Liver (tissue), 9 donors: ENCODE results near the gene PRSS27. TPM values are rescaled to one million over a fixed set of nuclear protein-coding genes. Genes with fewer than 3 reads are reported as not detected.

ENCODE experiments used
- DNase-seq: peaks from one replicate; pipeline ENCODE4 v3.0.0-alpha.2; 2017; ENCODE audit warnings: low spot score
- H3K27ac ChIP-seq, 2 donors: one replicate each; pipeline ENCODE4 v1.7.0; 2013; ENCODE audit warnings: inconsistent platforms in 2 of 2, low read length in 2 of 2, control low read depth in 1 of 2, low read depth in 1 of 2, mild to moderate bottlenecking in 1 of 2
- H3K27me3 ChIP-seq, 4 donors: one replicate each; pipeline versions ENCODE4 v1.6.1 to v1.7.0; 2013; ENCODE audit warnings: low read length in 3 of 4, inconsistent platforms in 1 of 4, mild to moderate bottlenecking in 1 of 4, moderate library complexity in 1 of 4; ENCODE audit not compliant: control insufficient read depth in 4 of 4, insufficient read depth in 4 of 4
- H3K36me3 ChIP-seq, 4 donors: one replicate each; pipeline versions ENCODE4 v1.6.1 to v1.7.0; 2013; ENCODE audit warnings: low read length in 3 of 4, mild to moderate bottlenecking in 3 of 4, low read depth in 1 of 4, moderate library complexity in 1 of 4; ENCODE audit not compliant: control insufficient read depth in 4 of 4, insufficient read depth in 3 of 4
- H3K4me1 ChIP-seq, 4 donors: one replicate each; pipeline versions ENCODE4 v1.6.1 to v1.7.0; 2013; ENCODE audit warnings: low read length in 3 of 4, mild to moderate bottlenecking in 3 of 4, moderate library complexity in 1 of 4; ENCODE audit not compliant: control insufficient read depth in 4 of 4, insufficient read depth in 4 of 4
- H3K4me3 ChIP-seq, 3 donors: one replicate each; pipeline versions ENCODE4 v1.6.1 to v1.7.0; 2013; ENCODE audit warnings: low read length in 3 of 3, control low read depth in 1 of 3, low read depth in 1 of 3, mild to moderate bottlenecking in 1 of 3
- H3K9ac ChIP-seq, 2 donors: one replicate each; pipeline ENCODE4 v1.7.0; 2013; ENCODE audit warnings: low read length in 2 of 2, mild to moderate bottlenecking in 2 of 2, moderate library complexity in 2 of 2, control low read depth in 1 of 2, low read depth in 1 of 2
- H3K9me3 ChIP-seq, 4 donors: one replicate each; pipeline versions ENCODE4 v1.6.1 to v1.7.0; 2013; ENCODE audit warnings: low read length in 3 of 4; ENCODE audit not compliant: control insufficient read depth in 4 of 4
- ATF3 ChIP-seq: IDR thresholded peaks from 2 replicates; pipeline ENCODE4 v1.6.1; 2016; ENCODE audit warnings: antibody characterized with exemption
- CTCF ChIP-seq: fragments of 150-350 bp; IDR thresholded peaks from 2 replicates; pipeline ENCODE4 v1.5.1; 2017; ENCODE audit warnings: improper control_type of control experiment, low read depth, low read length; ENCODE audit not compliant: missing input control
- EGR1 ChIP-seq, 2 donors: IDR thresholded peaks; 2 replicates each; pipeline ENCODE4 v1.6.1; 2016 to 2018; ENCODE audit warnings: antibody characterized with exemption in 2 of 2, low read depth in 2 of 2
- FOXA1 ChIP-seq: IDR thresholded peaks from 2 replicates; pipeline ENCODE4 v1.6.1; 2016; ENCODE audit warnings: antibody characterized with exemption
- FOXA2 ChIP-seq: IDR thresholded peaks from 2 replicates; pipeline ENCODE4 v1.6.1; 2016; ENCODE audit warnings: antibody characterized with exemption
- GABPA ChIP-seq, 2 donors: IDR thresholded peaks in 1 of 2; conservative IDR thresholded peaks in 1 of 2; 2 replicates each; pipeline ENCODE4 v1.6.1; 2016; ENCODE audit warnings: antibody characterized with exemption in 2 of 2, mild to moderate bottlenecking in 1 of 2, moderate library complexity in 1 of 2
- HNF4A ChIP-seq, 2 donors: conservative IDR thresholded peaks; 2 replicates each; pipeline ENCODE4 v1.6.1; 2016; ENCODE audit warnings: antibody characterized with exemption in 2 of 2, mild to moderate bottlenecking in 2 of 2
- HNF4G ChIP-seq: IDR thresholded peaks from 2 replicates; pipeline ENCODE4 v1.6.1; 2016; ENCODE audit warnings: antibody characterized with exemption
- JUND ChIP-seq, 2 donors: IDR thresholded peaks; 2 replicates each; pipeline ENCODE4 v1.6.1; 2016; ENCODE audit warnings: antibody characterized with exemption in 2 of 2
- MAX ChIP-seq: IDR thresholded peaks from 2 replicates; pipeline ENCODE4 v1.6.1; 2016; ENCODE audit warnings: antibody characterized with exemption
- NR2F2 ChIP-seq: IDR thresholded peaks from 2 replicates; pipeline ENCODE4 v1.6.1; 2016; ENCODE audit warnings: antibody characterized with exemption
- RAD21 ChIP-seq, 2 donors: IDR thresholded peaks; 2 replicates each; pipeline ENCODE4 v1.6.1; 2016; ENCODE audit warnings: antibody characterized with exemption in 2 of 2, mild to moderate bottlenecking in 2 of 2
- REST ChIP-seq: IDR thresholded peaks from 2 replicates; pipeline ENCODE4 v1.6.1; 2016; ENCODE audit warnings: antibody characterized with exemption, mild to moderate bottlenecking
- RXRA ChIP-seq, 2 donors: IDR thresholded peaks; 2 replicates each; pipeline ENCODE4 v1.6.1; 2017 to 2018; ENCODE audit warnings: antibody characterized with exemption in 2 of 2, mild to moderate bottlenecking in 1 of 2
- SP1 ChIP-seq: IDR thresholded peaks from 2 replicates; pipeline ENCODE4 v1.6.1; 2018; ENCODE audit warnings: antibody characterized with exemption, mild to moderate bottlenecking
- TAF1 ChIP-seq: conservative IDR thresholded peaks from 2 replicates; pipeline ENCODE4 v1.6.1; 2016; ENCODE audit warnings: antibody characterized with exemption, mild to moderate bottlenecking
- YY1 ChIP-seq: IDR thresholded peaks from 2 replicates; pipeline ENCODE4 v1.6.1; 2016; ENCODE audit warnings: antibody characterized with exemption, mild to moderate bottlenecking
- ZBTB33 ChIP-seq: IDR thresholded peaks from 2 replicates; pipeline ENCODE4 v1.6.1; 2016; ENCODE audit warnings: antibody characterized with exemption
- WGBS: extraction: QIAGEN DNeasy Blood & Tissue Kit; methylation state at CpG from one replicate; pipeline ENCODE4 v1.1.7; 2013; 5-methylcytosine and 5-hydroxymethylcytosine counted together
- polyA plus RNA-seq, 2 donors: library from polyadenylated mRNA; stranded (reverse) in 1 of 2; unstranded in 1 of 2; fragments of 200-250 nt in 1 of 2; fragments of >200 nt in 1 of 2; fragmentation: Nextera tagmentation in 1 of 2; extraction: Ambion mirVana in 1 of 2; gene quantifications; one replicate each; pipeline versions ENCODE4 v1.2.1 to v1.2.3, GENCODE V29; 2013 to 2015
- total RNA-seq, 2 donors: library from RNA; depleted of rRNA; stranded (reverse); fragments of >200 nt; gene quantifications; one replicate each; pipeline ENCODE4 v1.2.3, GENCODE V29; 2014
- donor health status: healthy.
- donor health status: healthy.
- donor health status: healthy.
- donor health status: healthy.
- donor health status: healthy.

The PRSS27 gene
- total and polyA plus RNA-seq, 4 donors = 0.05 to 1.5 (median 0.22) TPM; not detected in 1

- Histone ChIP-seq H3K4me1 (peaks cover 4 to 19% (median 12%) of the 10 kb centered on the region in 4 donors), H3K9me3 (no peaks in the 10 kb centered on the region), H3K4me3 (no peak overlapping the region), H3K27me3 (no peaks in the 10 kb centered on the region), H3K27ac (no peak overlapping the region), H3K36me3 (peaks cover 5 to 61% (median 23%) of the 10 kb centered on the region in 4 donors), H3K9ac (no peak overlapping the region)
- no peak for TF ChIP-seq HNF4A (conservative IDR thresholded peaks at IDR 0.05)
- no peak for TF ChIP-seq FOXA1
- TF ChIP-seq NR2F2 = no peak
- TF ChIP-seq CTCF = no peak
- TF ChIP-seq FOXA2 = no peak
- no peak for TF ChIP-seq REST
- no peak for TF ChIP-seq ATF3
- no peak for TF ChIP-seq TAF1
- TF ChIP-seq RXRA (IDR thresholded peaks at IDR 0.05) = no peak
- TF ChIP-seq SP1 = no peak
- no peak for TF ChIP-seq YY1
- no peak for TF ChIP-seq HNF4G
- no peak for TF ChIP-seq ZBTB33
- no peak for TF ChIP-seq EGR1 (IDR thresholded peaks at IDR 0.05; ENCODE audit: low read depth in 2 of 2)
- TF ChIP-seq JUND (IDR thresholded peaks at IDR 0.05) = no peak
- no peak for TF ChIP-seq MAX
- no peak for TF ChIP-seq RAD21 (IDR thresholded peaks at IDR 0.05)
- no peak for TF ChIP-seq GABPA (IDR thresholded peaks at IDR 0.05 in 1 of 2, conservative IDR thresholded peaks at IDR 0.05 in 1 of 2)
- DNase-seq = no peak
- WGBS = 96% methylated on average over 13 of the region's 13 CpGs
These were observed 17.6 kb downstream of the PRSS27 start for GRCh38 chr16:2702438-2702825.
